Measurements from ENCODE around the gene OSBPL8. TPM values are rescaled to one million over a fixed set of nuclear protein-coding genes. Genes with fewer than 3 reads are reported as not detected.

The OSBPL8 gene
- total RNA-seq, 2 experiments from 2014 or later, result 154 to 160 TPM

GRCh38 chr12:76303989-76304460, 255.5 kb downstream of the OSBPL8 start:
- H3K4me1 ChIP-seq (ENCODE audit: insufficient read depth, low read length), result no peaks in the 10 kb centered on the region
- H3K27me3 Mint-ChIP-seq, result peaks cover 12% of the 10 kb centered on the region
- intact Hi-C loops (cut with DNase I, micrococcal nuclease), result no loop called here
- ChIA-PET CTCF (no interaction called here), POLR2A (no interaction called here)
- ATAC-seq (ENCODE audit: poor library complexity) (no peak), DNase-seq (no peak)
- no peak overlapping the region for H3K27ac Mint-ChIP-seq
- no peak overlapping the region for H3K27ac ChIP-seq (ENCODE audit: low read depth in 1 of 2, low read length in 2 of 2)
- H3K9me3 ChIP-seq (ENCODE audit: control insufficient read depth in 1 of 2, insufficient read depth in 1 of 2, low read length in 2 of 2), result no peaks in the 10 kb centered on the region
- no peaks in the 10 kb centered on the region for H3K9me3 Mint-ChIP-seq
- no peak overlapping the region for H3K4me3 ChIP-seq (ENCODE audit: low read length)
- H3K4me3 Mint-ChIP-seq, result no peak overlapping the region
- peaks cover 5 to 7% of the 10 kb centered on the region in 2 experiments for H3K27me3 ChIP-seq (ENCODE audit: control insufficient read depth in 1 of 2, insufficient read depth in 2 of 2, low read length in 2 of 2)
- H3K36me3 ChIP-seq (ENCODE audit: insufficient read depth, low read length), result no peaks in the 10 kb centered on the region
- H3K4me1 Mint-ChIP-seq (ENCODE audit: low read depth), result no peaks in the 10 kb centered on the region
- no peak for TF ChIP-seq CTCF (IDR thresholded peaks at IDR 0.05)
- no peaks in the 10 kb centered on the region for H3K36me3 Mint-ChIP-seq (ENCODE audit: low read depth)

- POLR2A ChIA-PET, result no interaction called here
- H3K4me3 Mint-ChIP-seq, result no peak overlapping the region
- no peaks in the 10 kb centered on the region for H3K36me3 Mint-ChIP-seq (ENCODE audit: low read depth)
- H3K27ac ChIP-seq (ENCODE audit: low read depth in 1 of 2, low read length in 2 of 2), result no peak overlapping the region
- intact Hi-C loops (cut with DNase I, micrococcal nuclease), result no loop called here
- H3K4me3 ChIP-seq (ENCODE audit: low read length), result no peak overlapping the region
- no peaks in the 10 kb centered on the region for H3K4me1 ChIP-seq (ENCODE audit: insufficient read depth, low read length)
- no peaks in the 10 kb centered on the region for H3K9me3 Mint-ChIP-seq
- no peak for TF ChIP-seq CTCF (IDR thresholded peaks at IDR 0.05)
- H3K36me3 ChIP-seq (ENCODE audit: insufficient read depth, low read length), result no peaks in the 10 kb centered on the region
- no peaks in the 10 kb centered on the region for H3K9me3 ChIP-seq (ENCODE audit: control insufficient read depth in 1 of 2, insufficient read depth in 1 of 2, low read length in 2 of 2)
- DNase-seq, result no peak
- peaks cover 12% of the 10 kb centered on the region for H3K27me3 Mint-ChIP-seq
- peaks cover 5 to 7% of the 10 kb centered on the region in 2 experiments for H3K27me3 ChIP-seq (ENCODE audit: control insufficient read depth in 1 of 2, insufficient read depth in 2 of 2, low read length in 2 of 2)
- H3K4me1 Mint-ChIP-seq (ENCODE audit: low read depth), result no peaks in the 10 kb centered on the region
- CTCF ChIA-PET, result no interaction called here
- ATAC-seq (ENCODE audit: poor library complexity), result no peak
- H3K27ac Mint-ChIP-seq, result no peak overlapping the region
Observed at GRCh38 chr12:76303365-76303764, 256.2 kb downstream of the OSBPL8 start.

Other genes with a start within 250 kb of the OSBPL8 start
- gene BBS10, start 211.4 kb downstream of the OSBPL8 start, total RNA-seq, result 1 to 10 TPM; 1.4 TPM
- 10 to 100 TPM; 36.4 to 42.6 TPM for gene ZDHHC17, start 204.3 kb upstream of the OSBPL8 start, total RNA-seq

Measured in CD4-positive, alpha-beta T cell (primary cell).